Astrocyte (in vitro differentiated cells and primary cell): ENCODE measurements around the gene STOM.

ENCODE experiments used
- CTCF ChIP-seq: IDR thresholded peaks from 2 replicates; pipeline ENCODE4 v1.5.1; 2011; ENCODE audit warnings: low read depth, mild to moderate bottlenecking, inconsistent platforms, low read length, moderate library complexity; ENCODE audit not compliant: insufficient read depth
- EZH2 ChIP-seq: IDR thresholded peaks from 2 replicates; pipeline ENCODE4 v1.6.1; 2012; ENCODE audit warnings: mild to moderate bottlenecking, low read length, inconsistent platforms; ENCODE audit not compliant: insufficient read depth

GRCh38 chr9:121326901-121327613, 43.0 kb downstream of the STOM start:
- TF ChIP-seq CTCF (no peak), EZH2 (no peak)
